ENCODE results near the gene SLC25A44.

The SLC25A44 gene

DNA sequence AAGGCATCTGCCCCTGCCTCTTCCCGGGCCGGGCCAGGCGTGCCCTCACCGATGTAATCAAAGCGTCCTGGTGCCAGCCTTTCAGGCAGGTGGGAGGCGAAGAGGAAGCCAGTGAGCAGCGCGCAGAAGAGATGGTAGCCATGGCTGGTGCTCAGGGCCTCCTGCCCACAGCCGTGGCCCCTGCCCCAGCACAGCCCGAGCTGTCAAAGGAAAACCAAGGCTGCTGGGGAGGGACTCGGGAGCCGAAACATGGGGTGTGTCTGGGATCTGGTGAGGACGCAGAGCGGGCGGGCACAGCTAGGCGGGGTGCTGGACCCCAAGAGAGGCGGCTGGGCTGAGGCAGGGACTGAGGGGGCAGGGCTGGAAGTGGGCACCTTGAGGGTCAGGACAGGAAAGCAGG lies 50.8 kb downstream of the SLC25A44 start:
- no peak overlapping the region for H3K9ac ChIP-seq (ENCODE audit: low read length)
- no peak overlapping the region for H3K4me2 ChIP-seq (ENCODE audit: low read depth, low read length)
- H4K20me1 ChIP-seq (ENCODE audit: insufficient read depth, low read length): no peaks in the 10 kb centered on the region
- DNase-seq: no peak
- no peak overlapping the region for H3K4me3 ChIP-seq (ENCODE audit: low read length)
- H3K27ac ChIP-seq (ENCODE audit: low read length): no peak overlapping the region
- H3K9me2 ChIP-seq (replicated peaks; ENCODE audit: insufficient read depth, low read length): no peaks in the 10 kb centered on the region
- no peaks in the 10 kb centered on the region for H3K27me3 ChIP-seq (replicated peaks; ENCODE audit: insufficient read depth, low read length)
- no peaks in the 10 kb centered on the region for H3K79me2 ChIP-seq (ENCODE audit: low read length)
- peaks cover 7% of the 10 kb centered on the region; the same call in 1 of the 2 replicates for H3K4me1 ChIP-seq (ENCODE audit: low read length)
- peaks cover 20% of the 10 kb centered on the region; the same call in 1 of the 2 replicates for H3F3A ChIP-seq (ENCODE audit: insufficient read depth, low read length)
- H2AFZ ChIP-seq (ENCODE audit: low read length): no peak overlapping the region
- no peaks in the 10 kb centered on the region for H3K36me3 ChIP-seq (replicated peaks; ENCODE audit: insufficient read depth, low read length)
- H3K9me3 ChIP-seq (replicated peaks; ENCODE audit: insufficient read depth, low read length): no peaks in the 10 kb centered on the region
- TF ChIP-seq EZH2 (optimal IDR thresholded peaks at IDR 0.05; ENCODE audit: low read depth, low read length): no peak
- no peak for TF ChIP-seq EZH2phosphoT487 (IDR thresholded peaks at IDR 0.05; ENCODE audit: low read length)
- TF ChIP-seq, protein P1, sequence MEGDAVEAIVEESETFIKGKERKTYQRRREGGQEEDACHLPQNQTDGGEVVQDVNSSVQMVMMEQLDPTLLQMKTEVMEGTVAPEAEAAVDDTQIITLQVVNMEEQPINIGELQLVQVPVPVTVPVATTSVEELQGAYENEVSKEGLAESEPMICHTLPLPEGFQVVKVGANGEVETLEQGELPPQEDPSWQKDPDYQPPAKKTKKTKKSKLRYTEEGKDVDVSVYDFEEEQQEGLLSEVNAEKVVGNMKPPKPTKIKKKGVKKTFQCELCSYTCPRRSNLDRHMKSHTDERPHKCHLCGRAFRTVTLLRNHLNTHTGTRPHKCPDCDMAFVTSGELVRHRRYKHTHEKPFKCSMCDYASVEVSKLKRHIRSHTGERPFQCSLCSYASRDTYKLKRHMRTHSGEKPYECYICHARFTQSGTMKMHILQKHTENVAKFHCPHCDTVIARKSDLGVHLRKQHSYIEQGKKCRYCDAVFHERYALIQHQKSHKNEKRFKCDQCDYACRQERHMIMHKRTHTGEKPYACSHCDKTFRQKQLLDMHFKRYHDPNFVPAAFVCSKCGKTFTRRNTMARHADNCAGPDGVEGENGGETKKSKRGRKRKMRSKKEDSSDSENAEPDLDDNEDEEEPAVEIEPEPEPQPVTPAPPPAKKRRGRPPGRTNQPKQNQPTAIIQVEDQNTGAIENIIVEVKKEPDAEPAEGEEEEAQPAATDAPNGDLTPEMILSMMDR (IDR thresholded peaks at IDR 0.05; ENCODE audit: low read length): no peak

DNA sequence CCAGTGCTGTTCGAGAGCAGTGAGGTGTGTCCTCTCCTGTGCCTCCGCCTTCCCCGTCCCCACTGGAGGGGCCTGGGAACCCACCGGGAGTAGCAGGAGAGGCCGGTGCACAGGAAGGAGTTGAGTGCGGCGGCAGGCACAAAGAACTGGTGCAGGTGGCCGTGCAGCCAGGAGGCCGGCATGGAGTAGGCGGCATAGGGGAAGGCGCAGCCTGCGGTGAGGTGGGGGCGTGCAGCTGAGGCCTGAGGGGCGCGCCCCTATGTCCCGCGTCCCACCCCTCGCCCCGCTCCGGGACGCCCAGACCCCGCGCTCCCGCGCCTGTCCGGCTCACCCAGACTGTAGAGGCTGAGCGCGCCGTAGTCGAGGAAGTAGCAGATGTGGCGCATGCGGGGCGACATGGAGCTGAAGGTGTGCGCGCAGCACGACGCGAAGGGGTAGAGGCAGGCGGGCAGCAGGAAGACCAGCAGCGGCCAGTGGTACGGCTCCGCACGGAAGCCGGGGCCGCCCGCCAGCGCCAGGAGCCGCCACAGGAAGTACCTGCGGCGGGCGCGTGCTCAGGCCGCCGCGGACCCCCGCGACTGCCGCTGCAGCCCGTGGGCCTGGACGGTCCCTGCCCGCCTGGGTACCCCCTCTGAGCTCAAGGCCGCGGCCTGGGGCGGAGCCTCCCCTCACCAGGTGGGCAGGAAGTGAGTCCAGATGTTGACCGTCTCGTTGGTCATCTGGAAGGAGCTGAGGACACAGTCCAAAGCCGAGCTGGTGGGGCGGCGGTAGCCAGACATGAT lies 51.7 kb downstream of the SLC25A44 start:
- Histone ChIP-seq H3K27me3 (replicated peaks; ENCODE audit: insufficient read depth, low read length) (no peaks in the 10 kb centered on the region), H3K4me1 (ENCODE audit: low read length) (peaks cover 7% of the 10 kb centered on the region; the same call in 1 of the 2 replicates), H2AFZ (ENCODE audit: low read length) (peak overlapping the region; percentile 12), H4K20me1 (ENCODE audit: insufficient read depth, low read length) (no peaks in the 10 kb centered on the region), H3K36me3 (replicated peaks; ENCODE audit: insufficient read depth, low read length) (0 out of 2 replicates have a peak, but pooled peaks cover 4% of the 10 kb centered on the region), H3K4me2 (ENCODE audit: low read depth, low read length) (peak overlapping the region; percentile 57), H3K79me2 (ENCODE audit: low read length) (no peaks in the 10 kb centered on the region), H3F3A (ENCODE audit: insufficient read depth, low read length) (peaks cover 20% of the 10 kb centered on the region; the same call in 1 of the 2 replicates), H3K27ac (ENCODE audit: low read length) (no peak overlapping the region), H3K4me3 (ENCODE audit: low read length) (peak overlapping the region; percentile 13), H3K9ac (ENCODE audit: low read length) (peak overlapping the region; percentile 8; the same call in 1 of the 2 replicates), H3K9me3 (replicated peaks; ENCODE audit: insufficient read depth, low read length) (no peaks in the 10 kb centered on the region), H3K9me2 (replicated peaks; ENCODE audit: insufficient read depth, low read length) (no peaks in the 10 kb centered on the region)
- TF ChIP-seq EZH2 (optimal IDR thresholded peaks at IDR 0.05; ENCODE audit: low read depth, low read length) (no peak), EZH2phosphoT487 (IDR thresholded peaks at IDR 0.05; ENCODE audit: low read length) (no peak)
- TF ChIP-seq, protein P1 (IDR thresholded peaks at IDR 0.05; ENCODE audit: low read length): no peak
- no peak for DNase-seq

DNA sequence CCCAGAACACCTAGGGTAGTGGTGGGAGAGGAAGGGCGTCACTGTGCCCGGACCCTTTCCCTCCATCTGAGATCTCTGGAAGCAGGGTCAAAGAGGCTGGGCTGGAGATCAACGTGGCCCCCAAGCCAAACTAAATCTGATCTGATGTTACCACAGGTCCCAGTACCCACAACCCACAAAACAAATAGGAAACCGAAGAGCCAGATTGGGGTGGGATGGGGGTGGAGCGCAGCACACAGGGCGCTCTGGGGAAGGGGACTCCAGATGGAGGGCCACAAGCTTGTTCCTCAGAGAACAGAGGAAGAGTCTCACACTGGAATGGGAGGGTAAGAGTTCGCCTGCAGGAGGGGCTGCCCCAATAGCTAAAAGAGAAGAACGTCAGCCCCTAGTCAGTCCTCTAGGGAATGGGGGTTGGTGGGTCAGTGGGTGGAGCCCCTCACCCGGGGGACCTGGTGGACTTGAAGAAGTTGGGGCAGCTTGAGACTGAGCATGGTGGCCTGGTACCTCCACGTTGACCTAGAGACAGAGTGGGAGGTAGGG lies 52.4 kb downstream of the SLC25A44 start:
- TF ChIP-seq, protein P1 (IDR thresholded peaks at IDR 0.05; ENCODE audit: low read length): no peak
- TF ChIP-seq EZH2 (optimal IDR thresholded peaks at IDR 0.05; ENCODE audit: low read depth, low read length) (no peak), EZH2phosphoT487 (IDR thresholded peaks at IDR 0.05; ENCODE audit: low read length) (no peak)
- 0 out of 2 replicates have a peak, but pooled peaks cover 5% of the 10 kb centered on the region for H3K36me3 ChIP-seq (replicated peaks; ENCODE audit: insufficient read depth, low read length)
- H3F3A ChIP-seq (ENCODE audit: insufficient read depth, low read length): peaks cover 20% of the 10 kb centered on the region; the same call in 1 of the 2 replicates
- no peak overlapping the region for H3K9ac ChIP-seq (ENCODE audit: low read length)
- no peaks in the 10 kb centered on the region for H3K9me3 ChIP-seq (replicated peaks; ENCODE audit: insufficient read depth, low read length)
- peak overlapping the region; percentile 57; the same call in 1 of the 2 replicates for H3K4me2 ChIP-seq (ENCODE audit: low read depth, low read length)
- no peaks in the 10 kb centered on the region for H3K27me3 ChIP-seq (replicated peaks; ENCODE audit: insufficient read depth, low read length)
- H4K20me1 ChIP-seq (ENCODE audit: insufficient read depth, low read length): no peaks in the 10 kb centered on the region
- H3K27ac ChIP-seq (ENCODE audit: low read length): no peak overlapping the region
- H3K79me2 ChIP-seq (ENCODE audit: low read length): no peaks in the 10 kb centered on the region
- no peak for DNase-seq
- H3K4me3 ChIP-seq (ENCODE audit: low read length): no peak overlapping the region; the same call in 1 of the 2 replicates
- no peaks in the 10 kb centered on the region for H3K9me2 ChIP-seq (replicated peaks; ENCODE audit: insufficient read depth, low read length)
- H2AFZ ChIP-seq (ENCODE audit: low read length): peak overlapping the region; percentile 12; the same call in 1 of the 2 replicates
- H3K4me1 ChIP-seq (ENCODE audit: low read length): peaks cover 7% of the 10 kb centered on the region; the same call in 1 of the 2 replicates
